Epidermal melanocyte (primary cell): ENCODE results near the gene PTCH1.

Experiments used
- DNase-seq: peaks from one replicate; pipeline ENCODE4 v3.0.0; 2011; ENCODE audit warnings: low spot score; ENCODE audit not compliant: insufficient read length

Gene PTCH1

GRCh38 chr9:95465115-95465514, 51.7 kb downstream of the PTCH1 start:
- no peak for DNase-seq

DNA sequence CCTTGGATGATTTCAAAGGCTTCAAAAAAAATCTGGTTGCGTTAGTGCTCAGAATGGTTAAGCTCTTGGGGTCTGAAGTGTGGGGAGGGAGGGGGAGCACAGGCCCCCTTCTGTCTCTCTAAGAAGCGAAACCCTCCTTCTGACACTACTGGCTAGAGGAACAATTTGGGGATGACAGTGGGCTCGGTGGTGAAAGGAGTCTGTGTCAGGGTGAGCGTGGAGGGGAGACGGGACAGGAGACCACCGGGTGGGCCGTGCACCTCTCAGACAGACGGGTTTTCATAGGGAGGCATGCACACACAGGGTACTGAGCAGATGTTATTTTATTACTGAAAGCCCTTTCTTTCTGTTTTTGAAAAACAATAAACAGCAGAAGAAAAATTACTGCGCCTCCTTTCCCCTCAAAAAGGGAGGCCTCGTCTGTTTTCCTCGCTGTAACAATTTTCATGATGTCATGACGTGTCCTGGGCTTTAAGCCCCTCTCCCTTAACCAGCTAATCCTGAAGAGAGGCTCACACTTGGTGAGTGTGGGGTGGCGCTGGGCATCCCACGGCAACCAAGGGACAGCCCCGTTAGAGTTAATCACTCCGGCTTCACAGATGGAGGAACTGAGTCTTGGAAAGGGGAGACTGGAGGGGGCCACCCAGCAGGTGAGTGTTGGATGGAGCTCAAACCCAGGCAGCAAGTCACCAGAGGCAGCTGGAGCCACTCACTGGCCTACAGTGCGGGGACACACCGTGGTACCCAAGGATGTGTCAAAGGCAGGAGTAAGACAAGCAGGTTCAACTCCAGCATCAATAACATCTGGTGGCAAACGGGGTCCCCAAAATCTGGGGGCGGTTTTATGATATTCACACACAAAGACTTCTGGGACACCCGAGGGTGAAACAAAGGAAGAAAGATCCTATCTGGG, 53.4 kb downstream of the PTCH1 start:
- DNase-seq: no peak

- peak; percentile 94 for DNase-seq
These were observed 54.3 kb downstream of the PTCH1 start for GRCh38 chr9:95462249-95463147.

DNA sequence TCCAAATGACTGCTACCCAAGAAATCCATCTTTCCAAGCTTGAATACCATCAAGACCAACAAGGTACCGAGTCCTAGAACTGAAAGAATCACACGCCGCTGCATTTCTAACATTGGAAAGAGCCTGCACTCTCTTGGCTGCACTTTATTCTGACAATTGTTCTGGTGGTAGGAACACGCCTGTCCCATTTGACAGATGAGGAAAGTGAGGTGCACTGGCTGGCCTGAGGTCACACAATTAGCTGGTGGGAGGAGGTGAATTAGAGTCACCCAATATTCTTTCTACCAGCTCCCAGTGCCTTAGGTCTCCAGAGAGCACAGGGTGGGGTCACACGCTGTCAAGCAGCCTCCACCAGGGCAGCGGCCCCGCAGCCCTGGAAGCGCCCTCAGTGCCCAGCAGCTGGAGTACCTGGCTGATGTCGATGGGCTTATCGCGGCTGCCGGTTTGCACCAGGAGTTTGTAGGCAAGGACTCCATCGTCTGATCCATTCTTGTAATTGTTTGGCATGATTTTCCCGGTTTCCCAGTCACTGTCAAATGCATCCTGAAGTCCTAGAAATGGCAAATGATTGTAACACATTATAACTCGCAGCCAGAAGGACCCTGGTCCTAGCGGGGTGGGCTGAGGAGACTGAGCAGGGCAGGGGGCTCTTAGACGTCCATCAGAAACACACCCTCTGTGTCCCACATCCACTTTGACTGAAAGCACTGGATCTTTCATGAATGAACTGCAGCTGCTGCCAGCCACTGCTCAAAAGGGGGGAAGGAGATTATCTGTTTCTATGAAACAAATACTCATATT, 55.1 kb downstream of the PTCH1 start:
- DNase-seq: no peak

DNA sequence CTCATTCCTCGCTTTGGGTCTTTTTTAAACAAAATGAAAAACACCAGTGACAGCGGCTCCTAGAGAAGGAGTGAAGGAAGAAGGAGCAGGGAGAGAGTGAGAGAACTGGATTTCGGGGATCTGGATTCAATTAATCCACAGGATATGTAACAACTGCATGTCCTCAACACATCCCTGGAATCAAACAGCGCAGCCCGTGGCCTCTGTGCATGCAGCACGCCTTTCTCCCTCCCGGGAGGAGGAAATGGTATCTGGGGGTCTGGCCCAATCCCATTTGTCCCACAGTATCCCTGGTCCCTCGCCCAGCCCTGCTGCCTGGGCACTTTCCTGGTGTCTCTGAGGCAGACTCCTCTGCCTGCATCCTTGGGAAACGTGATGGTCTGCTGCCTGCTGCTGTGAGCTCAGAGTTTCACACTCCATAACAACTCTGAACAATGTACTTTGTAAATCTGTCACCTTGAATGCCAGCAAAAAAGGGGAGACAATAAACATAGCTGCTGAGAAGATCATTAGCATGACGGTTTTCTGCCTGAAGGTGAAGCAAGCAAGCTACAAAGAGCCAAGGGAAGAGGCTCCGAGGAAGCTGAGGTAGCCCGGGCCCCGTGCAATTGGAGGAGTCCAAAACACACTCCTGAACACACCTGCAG, 56.1 kb downstream of the PTCH1 start:
- DNase-seq: no peak

- no peak for DNase-seq
These were observed 56.8 kb downstream of the PTCH1 start for GRCh38 chr9:95459851-95460517.

- no peak for DNase-seq
These were observed 57.6 kb downstream of the PTCH1 start for GRCh38 chr9:95459178-95459577.

DNA sequence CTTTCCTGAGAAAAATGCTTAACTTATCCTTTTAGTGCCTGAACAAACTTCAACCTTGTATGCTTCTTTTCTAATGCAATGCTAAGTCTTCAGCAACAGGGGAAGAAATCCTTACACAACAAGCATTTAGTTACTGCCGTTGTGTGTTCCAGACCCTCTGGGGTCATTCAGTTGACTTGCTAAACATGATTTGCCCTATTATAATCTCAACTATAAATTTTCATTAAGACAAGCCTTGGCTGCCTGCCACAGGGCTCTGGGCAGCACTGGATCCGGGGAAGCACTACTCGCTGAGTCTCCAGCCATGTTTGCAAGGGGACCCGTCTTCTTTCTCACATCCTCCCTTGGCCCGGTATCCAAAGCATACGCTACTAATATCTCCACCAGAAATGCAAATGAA, 58.1 kb downstream of the PTCH1 start:
- DNase-seq: no peak

DNA sequence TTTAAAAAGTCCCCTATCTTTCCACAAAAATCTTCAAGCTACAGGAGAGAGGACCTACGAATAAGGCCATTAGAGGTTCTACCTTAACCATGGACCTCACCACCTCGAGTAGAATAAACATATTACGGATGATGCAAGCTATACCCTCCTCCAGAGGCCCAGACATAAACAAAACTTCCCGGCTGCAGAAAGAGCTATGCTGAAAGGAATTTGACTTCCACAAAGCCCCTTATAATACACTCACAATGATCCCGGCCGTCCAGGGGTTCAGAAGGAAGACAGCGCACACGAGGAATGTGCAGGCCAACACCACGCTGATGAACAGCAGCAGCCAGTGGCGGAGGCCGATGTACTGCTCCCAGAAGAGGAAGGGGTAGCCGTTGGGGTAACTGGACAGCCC, 59.0 kb downstream of the PTCH1 start:
- no peak for DNase-seq

GRCh38 chr9:95455714-95456113, 61.1 kb downstream of the PTCH1 start:
- DNase-seq: no peak

DNA sequence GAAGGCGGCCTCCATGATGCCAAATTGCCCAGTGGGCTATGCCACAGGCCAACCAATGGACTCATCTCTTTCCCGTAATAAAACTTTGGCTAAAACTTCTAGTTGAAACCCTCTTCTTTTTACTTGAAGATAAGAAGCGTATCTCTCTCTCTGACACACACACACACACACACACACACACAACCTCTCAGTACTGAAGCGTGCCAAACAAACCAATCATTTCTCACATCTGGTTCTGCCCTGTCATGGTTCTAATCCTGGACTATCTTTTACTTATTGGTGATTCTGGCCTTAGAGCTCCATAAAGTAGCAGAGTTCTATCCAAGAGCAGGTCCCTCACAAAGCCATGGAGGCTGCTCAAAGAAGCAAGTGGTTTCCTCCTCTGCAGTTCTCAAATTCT, 64.6 kb downstream of the PTCH1 start:
- DNase-seq: no peak

- DNase-seq: no peak
These were observed 65.7 kb downstream of the PTCH1 start for GRCh38 chr9:95451065-95451426.

DNA sequence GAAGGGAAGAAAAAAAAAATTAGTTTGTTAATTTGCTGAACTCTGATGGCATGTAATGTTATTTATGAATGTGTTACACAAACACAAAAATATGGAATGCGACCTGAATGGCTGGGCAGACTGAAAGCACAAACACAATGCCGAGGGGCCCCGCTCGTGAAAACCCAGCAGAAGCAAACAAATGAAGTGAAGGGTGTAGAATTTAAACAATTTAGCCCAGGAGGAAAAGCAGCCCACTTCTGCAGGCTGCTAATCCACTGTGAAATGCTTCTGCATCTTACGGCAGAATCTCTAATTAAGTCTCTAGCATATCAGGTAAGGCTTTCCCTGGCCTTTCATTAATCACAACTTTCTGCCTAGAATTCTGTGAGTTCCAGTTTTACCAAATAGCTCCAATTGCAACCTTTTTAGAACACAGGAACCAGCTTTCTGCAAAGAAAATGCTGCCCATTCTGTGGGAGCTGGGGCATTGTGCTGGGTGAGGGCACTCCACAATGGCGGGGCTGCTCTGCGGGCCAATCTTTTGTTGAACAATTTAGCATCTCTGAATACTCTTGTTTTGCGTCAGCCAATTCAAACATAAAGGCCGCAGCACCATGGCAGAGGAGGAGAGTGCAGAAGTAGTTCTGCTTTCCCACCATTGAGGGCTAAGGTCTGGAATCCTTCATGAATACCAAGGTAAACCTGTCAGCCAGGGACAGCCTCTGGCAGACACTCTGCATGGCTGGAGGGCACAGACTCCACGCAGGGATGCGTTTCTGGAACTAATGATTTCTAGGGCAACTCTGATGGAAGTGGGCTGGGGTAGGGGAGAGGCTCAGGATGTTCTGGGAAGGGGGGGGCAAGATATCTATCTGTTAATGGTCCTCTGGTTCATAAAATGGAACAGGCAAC, 66.4 kb downstream of the PTCH1 start:
- no peak for DNase-seq

DNA sequence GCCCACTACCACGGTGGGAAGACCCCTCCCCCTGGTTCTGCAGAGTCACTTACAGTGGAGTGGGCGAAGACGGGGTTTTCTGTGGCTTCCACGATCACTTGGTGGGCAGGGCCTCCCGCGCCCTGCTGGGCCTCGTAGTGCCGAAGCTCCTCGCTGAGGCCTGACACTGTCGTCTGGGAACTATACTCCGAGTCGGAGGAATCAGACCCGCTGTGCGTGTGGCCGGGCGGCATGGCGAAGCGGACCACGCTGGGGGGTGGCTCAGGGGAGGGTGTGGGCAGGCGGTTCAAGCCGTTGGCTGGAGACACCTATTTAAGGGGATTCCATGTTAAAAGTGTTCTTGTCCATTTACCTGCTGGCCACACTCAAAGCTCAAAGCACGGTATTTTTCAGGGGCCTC, 67.8 kb downstream of the PTCH1 start:
- no peak for DNase-seq

DNA sequence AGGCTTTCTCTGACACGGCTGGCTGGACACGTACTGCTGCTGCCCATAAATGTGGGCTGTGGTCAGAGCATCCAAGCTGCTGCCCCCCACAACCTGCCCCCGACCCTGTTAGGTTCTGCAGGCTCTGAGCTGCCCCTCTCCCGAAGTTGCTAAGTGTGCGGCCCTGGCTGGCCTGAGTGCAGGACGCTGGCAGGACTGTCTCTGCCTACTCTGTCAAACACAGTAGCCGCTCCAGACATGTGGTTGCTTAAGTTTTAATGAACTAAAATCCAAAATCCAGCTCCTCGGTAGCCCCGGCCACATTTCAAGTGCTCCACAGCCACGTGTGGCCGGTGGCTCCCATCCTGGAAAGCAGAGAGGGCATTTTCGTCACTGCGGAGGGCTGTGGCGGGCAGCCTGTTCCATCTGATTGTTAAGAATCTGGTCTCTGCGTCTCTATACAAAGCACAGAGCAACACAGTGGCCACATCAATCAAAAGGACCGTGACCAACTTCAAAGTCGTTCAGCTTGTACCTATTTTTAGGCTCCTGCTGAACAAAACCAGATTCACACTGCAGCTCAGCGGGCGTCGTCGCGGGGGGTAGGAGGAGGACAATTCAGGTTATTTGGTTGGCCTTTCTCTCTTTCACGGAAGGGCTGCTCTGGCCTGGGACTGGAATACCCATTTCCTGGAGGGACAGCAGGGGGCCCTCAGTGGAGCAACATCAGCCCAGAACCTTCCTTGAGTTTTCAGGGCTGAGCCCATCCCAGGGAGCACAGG, 68.9 kb downstream of the PTCH1 start:
- DNase-seq: no peak

- no peak for DNase-seq
These were observed 69.8 kb downstream of the PTCH1 start for GRCh38 chr9:95446984-95447383.

DNA sequence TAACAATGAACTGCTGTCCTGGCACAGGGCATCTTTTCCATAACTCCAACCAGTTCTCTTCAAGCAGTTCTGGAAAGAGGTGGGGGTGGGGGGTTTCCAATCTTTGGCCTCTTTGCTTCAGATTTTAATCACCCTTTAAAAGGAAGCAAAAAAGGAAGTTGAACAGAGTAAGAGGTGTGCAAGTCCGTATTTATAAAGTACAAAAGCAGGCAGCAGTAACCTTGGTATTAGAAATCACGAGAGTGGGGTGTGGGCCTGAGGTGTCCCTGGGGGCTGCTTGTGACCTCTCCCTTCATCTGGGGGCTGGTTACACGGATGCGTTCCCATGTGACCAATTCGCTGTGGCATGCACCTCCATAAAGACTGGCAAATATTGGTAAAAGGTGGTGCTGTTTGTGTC, 70.5 kb downstream of the PTCH1 start:
- no peak for DNase-seq

GRCh38 chr9:95444160-95444559, 72.6 kb downstream of the PTCH1 start:
- DNase-seq: no peak

- DNase-seq: no peak
These were observed 73.5 kb downstream of the PTCH1 start for GRCh38 chr9:95443301-95443700.
